Brain microvascular endothelial cell (primary cell): Measurements from ENCODE around the gene PRAMEF7.
"Not testable (repeated sequence)": the region's sequence is repeated elsewhere in the genome, so short reads cannot be mapped to it uniquely, and the experiment has no call there.

Source experiments
- DNase-seq: peaks from one replicate; pipeline ENCODE4 v3.0.0-alpha.2; 2020
- H3K27ac ChIP-seq: fragments of 250-450 bp; sonication (Bioruptor Pico); 2 replicates; pipeline ENCODE4 v1.5.1; 2020; ENCODE audit warnings: mild to moderate bottlenecking, moderate library complexity
- H3K27me3 ChIP-seq: fragments of 250-450 bp; sonication (Bioruptor Pico); replicated peaks from 2 replicates; pipeline ENCODE4 v1.5.1; 2020; ENCODE audit warnings: mild to moderate bottlenecking
- H3K36me3 ChIP-seq: fragments of 250-450 bp; sonication (Bioruptor Pico); replicated peaks from 2 replicates; pipeline ENCODE4 v1.5.1; 2020; ENCODE audit warnings: mild to moderate bottlenecking
- H3K4me3 ChIP-seq: 2 replicates; pipeline ENCODE4 v1.5.1; 2011; ENCODE audit warnings: low read depth, mild to moderate bottlenecking, control low read depth, low read length, moderate library complexity
- in situ Hi-C: cut with HindIII; loops from 2 replicates; pipeline ENCODE4 v1.10.0; 2017; ENCODE audit warnings: low sequenced_read_pairs, low pct_ligation_motif_present

Gene PRAMEF7

DNA sequence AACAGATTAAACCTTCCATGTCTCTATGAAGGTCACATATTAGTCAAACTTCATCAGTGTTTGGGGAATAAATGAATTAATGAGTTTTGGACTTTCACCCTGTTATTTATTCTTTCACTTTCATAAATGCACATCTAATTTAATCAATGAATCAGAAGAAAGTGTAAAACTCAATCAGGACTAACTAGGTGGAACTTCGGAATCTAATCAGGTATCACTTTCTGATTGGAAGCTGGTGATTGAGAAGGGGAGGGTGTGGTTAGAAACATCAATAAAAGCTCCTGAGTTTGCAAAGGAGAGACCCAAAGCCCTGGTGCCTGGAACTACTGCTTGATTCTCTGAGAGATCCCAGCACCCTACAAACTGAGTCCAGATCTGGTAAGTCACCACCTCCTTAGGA lies at the start of gene PRAMEF7:
PRAMEF7 (plus strand) TSS at position 301 of the 400 bp plus-strand sequence. CDS start 1,083 bp downstream, outside the sequence.
- DNase-seq, in situ Hi-C loops: not testable (repeated sequence)

DNA sequence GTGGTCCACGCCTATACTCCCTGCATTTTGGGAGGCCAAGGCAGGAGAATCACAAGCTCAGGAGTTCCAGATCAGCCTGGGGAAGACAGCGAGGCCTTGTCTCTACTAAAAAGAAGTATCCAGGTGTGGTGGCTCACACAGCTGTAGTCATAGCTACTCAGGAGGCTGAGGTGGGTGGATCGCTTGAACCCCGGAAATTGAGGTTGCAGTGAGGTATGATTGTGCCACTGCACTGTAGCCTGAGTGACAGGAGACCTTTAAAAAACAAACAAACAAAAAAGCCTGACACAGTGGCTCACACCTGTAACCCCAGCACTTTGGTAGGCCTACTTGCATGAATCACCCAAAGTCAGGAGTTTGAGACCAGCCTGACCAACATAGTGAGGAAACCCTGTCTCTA lies 38.0 kb upstream of the PRAMEF7 start:
- DNase-seq, H3K27me3 ChIP-seq, in situ Hi-C loops, H3K27ac ChIP-seq, H3K36me3 ChIP-seq, H3K4me3 ChIP-seq: not testable (repeated sequence)

More for the DNA sequence above, at the start of gene PRAMEF7:
- H3K27ac ChIP-seq, H3K4me3 ChIP-seq, H3K36me3 ChIP-seq, H3K27me3 ChIP-seq: not testable (repeated sequence)

DNA sequence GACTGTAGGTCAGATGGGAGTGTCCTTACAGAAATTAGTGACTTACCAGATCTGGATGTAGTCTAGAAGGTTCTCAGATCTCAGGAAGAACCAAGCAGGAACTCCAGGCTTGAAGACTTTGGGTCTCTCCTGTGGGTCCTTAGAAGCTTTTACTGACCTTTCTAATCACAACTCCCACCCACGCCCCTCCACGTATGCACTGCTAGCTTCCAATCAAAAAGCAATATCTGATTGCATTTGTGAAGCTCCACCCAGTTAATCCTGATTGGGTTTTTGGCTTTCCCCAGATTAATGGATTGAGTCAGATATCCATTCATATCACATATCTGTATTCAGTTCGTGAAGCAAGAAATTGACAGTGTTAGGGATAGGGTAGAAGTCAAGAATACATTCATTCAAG lies 30.3 kb upstream of the PRAMEF7 start, which contains the start of gene PRAMEF4:
PRAMEF4 (minus strand) TSS at position 101 of the 400 bp plus-strand sequence. CDS start 2,807 bp downstream, outside the sequence.
- DNase-seq, H3K36me3 ChIP-seq, H3K27me3 ChIP-seq, H3K4me3 ChIP-seq, H3K27ac ChIP-seq, in situ Hi-C loops: not testable (repeated sequence)

DNA sequence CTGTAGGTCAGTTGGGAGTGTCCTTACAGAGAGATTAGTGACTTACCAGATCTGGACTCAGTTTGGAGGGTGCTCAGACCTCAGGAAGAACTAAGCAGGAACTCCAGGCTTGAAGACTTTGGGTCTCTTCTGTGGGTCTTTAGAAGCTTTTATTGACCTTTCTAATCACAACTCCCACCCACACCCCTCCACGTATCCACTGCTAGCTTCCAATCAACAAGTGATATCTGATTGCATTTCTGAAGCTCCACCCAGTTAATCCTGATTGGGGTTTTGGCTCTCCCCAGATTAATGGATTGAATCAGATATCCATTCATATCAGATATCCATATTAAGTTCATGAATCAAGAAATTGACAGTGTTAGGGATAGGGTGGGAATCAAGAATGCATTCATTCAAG lies 18.2 kb upstream of the PRAMEF7 start, which contains the start of gene PRAMEF10:
PRAMEF10 (minus strand) TSS at position 101 of the 400 bp plus-strand sequence. CDS start 2,423 bp downstream, outside the sequence.
- H3K27ac ChIP-seq, H3K4me3 ChIP-seq, H3K36me3 ChIP-seq, in situ Hi-C loops, DNase-seq, H3K27me3 ChIP-seq: not testable (repeated sequence)

DNA sequence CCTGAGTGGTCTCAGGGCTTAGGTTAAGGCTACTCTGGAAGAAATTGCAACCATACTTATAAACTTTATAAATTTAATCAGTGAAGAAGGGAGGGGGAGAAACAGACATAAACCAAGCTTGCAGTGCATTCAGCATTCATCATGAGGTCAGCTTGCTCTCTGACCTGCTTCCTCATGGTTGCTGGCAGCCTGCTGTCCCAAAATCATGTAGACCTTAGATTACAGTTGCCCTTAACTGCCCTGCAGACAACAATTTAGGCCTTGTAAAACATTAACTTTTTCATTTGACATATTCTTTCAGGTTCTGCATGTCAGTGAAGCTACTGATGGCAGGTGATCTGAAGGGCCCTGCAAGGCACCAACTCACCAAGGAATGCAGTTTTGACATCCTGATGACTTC lies 17.2 kb upstream of the PRAMEF7 start:
- H3K27me3 ChIP-seq, H3K27ac ChIP-seq, DNase-seq, H3K36me3 ChIP-seq, H3K4me3 ChIP-seq, in situ Hi-C loops: not testable (repeated sequence)

DNA sequence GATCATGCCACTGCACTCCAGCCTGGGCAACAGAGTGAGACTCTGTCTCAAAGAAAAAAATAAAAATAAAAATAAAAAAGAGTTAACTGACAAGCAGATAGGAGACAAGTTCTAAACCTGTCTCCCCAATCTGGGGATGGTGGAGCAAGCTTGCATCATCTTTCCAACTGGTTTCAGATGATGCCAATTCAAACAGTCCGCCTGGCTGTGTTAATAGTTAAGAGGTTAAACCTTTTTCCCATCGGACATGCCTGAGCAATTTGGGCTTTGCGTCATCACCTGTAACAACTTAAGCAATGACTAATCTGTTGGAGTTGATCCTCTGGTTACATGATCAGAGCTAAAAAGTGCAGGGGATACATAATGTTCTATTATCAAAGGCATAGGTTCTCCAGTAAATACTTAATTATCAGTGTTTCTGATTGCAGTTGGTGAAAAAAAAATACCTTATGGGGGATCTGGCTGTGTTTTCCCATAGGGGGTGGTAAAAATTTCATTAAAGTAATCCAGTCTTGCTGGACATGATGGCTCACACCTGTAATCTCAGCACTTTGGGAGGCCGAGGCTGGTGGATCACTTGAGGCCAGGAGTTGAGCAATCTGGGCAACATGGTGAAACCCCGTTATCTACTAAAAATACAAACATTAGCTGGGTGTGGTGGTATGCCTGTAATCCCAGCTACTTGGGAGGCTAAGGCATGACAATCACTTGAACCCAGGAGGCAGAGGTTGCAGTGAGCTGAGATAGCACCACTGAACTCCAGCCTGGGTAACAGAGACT lies 12.4 kb upstream of the PRAMEF7 start:
- H3K27me3 ChIP-seq, H3K4me3 ChIP-seq, H3K36me3 ChIP-seq, in situ Hi-C loops, H3K27ac ChIP-seq, DNase-seq: not testable (repeated sequence)

DNA sequence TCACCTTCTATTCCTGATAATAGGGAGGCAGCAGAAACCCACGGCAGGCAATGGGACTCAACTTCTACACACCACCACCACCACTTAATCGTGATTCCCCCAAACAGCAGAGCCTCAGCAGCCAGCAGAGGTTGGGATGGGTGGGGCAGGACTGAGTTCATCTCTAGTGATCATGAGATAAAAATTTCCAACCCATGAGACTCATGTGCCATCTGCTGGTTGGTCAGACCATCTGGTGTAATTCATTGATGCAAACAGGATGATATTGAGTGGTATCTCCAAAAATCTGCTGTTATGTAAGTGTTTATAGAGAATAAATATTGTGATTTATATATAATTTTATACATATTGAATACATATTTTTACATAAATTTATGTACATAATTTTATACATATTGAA lies 5.3 kb downstream of the PRAMEF7 start:
- in situ Hi-C loops, H3K27me3 ChIP-seq, H3K36me3 ChIP-seq, H3K27ac ChIP-seq, DNase-seq, H3K4me3 ChIP-seq: not testable (repeated sequence)

DNA sequence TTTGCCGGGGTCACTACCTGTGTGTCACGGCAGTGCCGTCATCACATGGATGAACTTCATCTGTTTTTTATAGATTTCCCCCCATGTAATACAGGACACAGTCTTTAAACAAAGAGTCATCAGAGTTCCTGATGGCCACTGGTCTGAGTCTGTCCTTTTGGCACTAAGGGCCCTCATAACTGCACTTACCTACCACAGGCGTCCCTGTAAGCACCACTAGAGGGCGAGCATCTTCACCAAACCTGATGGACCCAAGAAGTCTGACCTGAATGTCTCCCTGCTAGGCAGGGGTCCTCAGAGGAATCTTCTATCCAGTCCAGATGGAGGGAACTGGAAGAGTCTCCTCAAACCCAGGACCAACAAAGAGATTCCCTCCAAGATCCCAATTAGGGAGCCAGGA lies 8.0 kb downstream of the PRAMEF7 start:
- H3K36me3 ChIP-seq, H3K4me3 ChIP-seq, H3K27me3 ChIP-seq, in situ Hi-C loops, DNase-seq, H3K27ac ChIP-seq: not testable (repeated sequence)

DNA sequence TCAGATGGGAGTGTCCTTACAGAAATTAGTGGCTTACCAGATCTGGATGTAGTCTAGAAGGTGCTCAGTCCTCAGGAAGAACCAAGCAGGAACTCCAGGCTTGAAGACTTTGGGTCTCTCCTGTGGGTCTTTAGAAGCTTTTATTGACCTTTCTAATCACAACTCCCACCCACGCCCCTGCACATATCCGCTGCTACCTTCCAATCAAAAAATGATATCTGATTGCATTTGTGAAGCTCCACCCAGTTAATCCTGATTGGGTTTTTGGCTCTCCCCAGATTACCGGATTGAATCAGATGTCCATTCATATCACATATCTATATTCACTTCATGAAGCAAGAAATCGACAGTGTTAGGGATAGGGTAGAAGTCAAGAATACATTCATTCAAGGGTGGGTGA lies 31.1 kb downstream of the PRAMEF7 start, which contains the start of gene PRAMEF6:
PRAMEF6 (minus strand) TSS at position 101 of the 400 bp plus-strand sequence. CDS start 5,062 bp downstream, outside the sequence.
- H3K27ac ChIP-seq, H3K4me3 ChIP-seq, H3K27me3 ChIP-seq, in situ Hi-C loops, H3K36me3 ChIP-seq, DNase-seq: not testable (repeated sequence)
